ENCODE data around the gene VSTM2B. TPM values are rescaled to one million over a fixed set of nuclear protein-coding genes. Genes with fewer than 3 reads are reported as not detected.

Gene VSTM2B
- polyA plus RNA-seq, 4 donors = 0.47 to 1.6 (median 0.65) TPM

DNA sequence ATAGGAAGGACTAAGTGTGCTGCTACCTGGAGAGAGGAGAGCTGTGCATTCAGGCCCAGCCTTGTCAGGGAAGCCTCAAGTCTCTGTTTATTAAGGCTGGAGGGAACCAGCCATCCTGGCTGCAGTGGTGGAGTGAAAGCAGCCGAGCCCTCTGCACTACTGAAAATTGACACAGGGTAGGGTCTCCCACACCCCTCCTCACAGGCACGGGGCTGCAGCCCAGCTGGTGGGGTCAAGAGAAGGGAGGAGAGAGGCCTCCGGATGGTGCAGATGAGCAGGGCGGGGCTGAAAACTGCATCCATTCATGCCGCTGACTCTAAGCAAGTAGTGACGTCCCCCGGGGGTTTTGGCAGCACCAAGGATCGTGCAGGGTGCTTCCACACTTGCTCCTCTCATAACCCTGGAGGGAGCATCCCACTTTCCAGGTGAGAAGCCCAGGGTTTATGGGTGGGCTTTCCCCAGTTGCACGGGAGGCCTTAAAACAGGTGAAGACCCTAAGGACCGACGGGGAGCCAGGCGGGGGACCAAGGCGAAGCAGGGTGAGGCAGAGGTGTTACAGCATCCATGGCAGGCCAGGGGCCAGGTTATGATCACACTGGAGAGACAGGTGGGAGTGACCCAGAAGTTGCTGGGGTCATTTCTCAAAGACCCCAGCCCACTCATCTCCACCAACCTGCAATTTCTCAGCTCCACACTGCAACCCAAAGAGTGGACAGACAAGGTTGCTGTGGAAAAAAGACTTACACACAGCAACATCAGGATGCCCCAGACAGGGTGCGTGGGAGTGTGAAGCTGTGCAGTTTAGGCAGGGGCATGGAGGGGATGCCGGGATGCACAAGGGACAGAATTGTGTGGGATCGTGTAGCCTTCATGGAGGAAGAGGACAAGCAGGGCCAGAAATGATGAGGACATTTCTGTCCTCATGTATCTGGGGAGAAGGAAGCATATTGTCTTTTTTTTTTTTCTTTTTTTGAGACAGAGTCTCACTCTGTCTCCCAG lies 36.8 kb downstream of the VSTM2B start:
- no peak for DNase-seq (ENCODE audit: low read depth in 4 of 4, low spot score in 3 of 4)

DNA sequence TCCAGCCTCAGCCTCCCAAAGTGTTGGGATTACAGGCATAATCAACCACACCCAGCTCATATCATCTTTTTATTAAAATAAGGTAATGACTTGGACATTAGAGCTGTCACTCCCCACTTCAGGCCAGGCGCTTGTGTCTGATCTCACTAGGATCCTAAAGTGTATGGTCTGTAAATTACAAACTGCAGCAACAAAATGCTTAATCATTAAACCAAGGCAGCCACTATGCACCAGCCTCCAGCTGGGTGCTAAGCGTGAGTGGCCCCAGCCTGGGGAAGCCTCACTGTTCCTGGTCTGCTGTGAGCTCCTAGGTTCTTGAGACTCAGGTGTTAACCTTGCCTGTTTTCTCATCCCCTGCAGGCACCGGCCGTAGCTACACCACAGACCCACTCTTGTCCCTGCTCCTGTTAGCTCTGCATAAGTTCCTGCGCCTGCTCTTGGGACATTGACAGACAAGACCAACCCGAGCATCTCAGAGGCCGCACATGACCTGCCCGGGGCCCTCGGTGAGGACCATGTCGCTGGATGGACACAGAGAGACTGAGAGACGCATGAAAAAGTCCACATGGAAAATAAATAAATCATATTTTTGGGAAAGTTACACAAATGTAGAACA lies 37.8 kb downstream of the VSTM2B start:
- no peak for DNase-seq (ENCODE audit: low read depth in 4 of 4, low spot score in 3 of 4)

DNA sequence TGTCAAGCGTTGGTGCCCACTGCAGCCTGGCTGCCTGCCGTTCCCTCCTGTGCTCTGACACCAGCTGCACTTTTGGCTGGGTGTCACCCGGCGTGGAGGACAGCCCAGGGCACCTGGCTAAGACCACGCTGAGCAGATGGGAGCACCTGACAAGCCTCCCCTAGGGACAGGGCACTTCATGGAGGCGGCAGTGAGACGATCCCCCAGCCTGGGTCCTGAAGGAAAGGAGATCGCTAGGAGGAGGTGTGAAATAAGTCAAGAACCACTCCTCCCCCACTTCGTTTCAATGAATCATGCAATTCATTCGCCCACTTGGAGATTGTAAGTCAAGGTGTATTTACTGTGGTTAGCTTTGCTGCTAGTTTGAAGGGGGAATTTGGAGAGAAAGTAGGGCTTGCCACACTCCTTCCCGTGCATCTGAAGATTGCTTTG lies 38.8 kb downstream of the VSTM2B start:
- no peak for DNase-seq (ENCODE audit: low read depth in 4 of 4, low spot score in 3 of 4)

DNA sequence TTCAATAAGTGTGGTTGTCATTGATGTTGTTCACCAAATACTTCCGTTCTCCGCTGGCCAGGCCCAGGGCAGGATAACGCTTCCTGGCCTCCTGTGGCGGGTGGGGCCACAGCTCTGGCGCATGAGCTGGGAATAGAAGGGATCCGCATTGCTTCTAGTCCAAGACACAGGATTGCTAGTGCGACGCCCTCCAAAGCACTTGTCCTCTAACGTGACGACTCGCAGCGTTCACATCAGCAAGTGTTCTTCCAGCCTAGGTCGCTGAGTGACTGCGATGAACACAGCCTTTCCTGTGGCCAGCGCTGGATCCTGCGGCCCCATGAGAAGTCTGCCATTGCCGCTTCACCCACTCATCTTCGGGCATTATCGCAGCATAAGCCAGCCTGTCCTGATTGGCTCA lies 39.4 kb downstream of the VSTM2B start:
- DNase-seq (ENCODE audit: low read depth in 4 of 4, low spot score in 3 of 4) = no peak

DNA sequence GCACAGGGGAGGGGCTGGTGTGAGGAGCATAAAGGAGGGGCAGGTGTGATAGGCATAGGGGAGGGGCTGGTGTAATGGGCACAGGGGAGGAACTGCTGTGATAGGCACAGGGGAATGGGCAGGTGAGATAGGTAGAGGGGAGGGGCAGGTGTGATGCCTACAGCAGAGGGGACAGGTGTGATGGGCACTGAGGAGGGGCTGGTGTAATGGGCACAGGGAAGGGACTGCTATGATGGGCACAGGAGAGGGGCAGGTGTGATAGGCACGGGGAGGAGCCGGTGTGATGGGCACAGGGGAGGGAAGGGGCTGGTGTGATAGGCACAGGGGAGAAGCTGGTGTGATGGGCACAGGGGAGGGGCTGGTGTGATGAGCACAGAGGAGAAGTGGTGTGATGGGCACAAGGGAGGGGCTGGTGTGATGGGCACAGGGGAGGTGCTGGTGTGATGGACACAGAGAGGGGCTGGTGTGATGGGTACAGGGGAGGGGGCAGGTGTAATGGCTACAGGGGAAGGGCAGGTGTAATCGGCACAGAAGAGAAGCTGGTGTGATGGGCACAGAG lies 40.8 kb downstream of the VSTM2B start:
- no peak for DNase-seq (ENCODE audit: low read depth in 4 of 4, low spot score in 3 of 4)

DNA sequence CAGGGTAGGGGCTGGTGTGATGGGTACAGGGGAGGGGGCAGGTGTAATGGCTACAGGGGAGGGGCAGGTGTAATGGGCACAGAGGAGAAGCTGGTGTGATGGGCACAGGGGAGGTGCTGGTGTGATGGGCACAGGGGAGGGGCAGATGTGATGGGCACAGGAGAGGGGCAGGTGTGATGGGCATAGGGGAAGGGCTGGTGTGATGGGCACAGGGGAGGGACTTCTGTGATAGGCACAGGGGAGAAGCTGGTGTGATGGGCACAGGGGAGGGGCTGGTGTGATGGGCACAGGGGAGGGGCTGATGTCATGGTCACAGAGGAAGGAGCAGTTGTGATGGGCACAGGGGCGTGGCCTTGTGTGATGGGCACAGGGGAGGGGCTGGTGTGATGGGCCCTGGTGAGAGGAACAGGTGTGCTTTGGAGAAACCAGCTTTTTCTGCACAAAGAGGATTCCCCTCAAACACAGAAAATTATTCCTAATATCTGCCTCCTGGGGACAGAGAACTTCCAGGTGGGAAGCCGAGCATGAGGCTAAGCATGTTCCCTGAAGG lies 41.6 kb downstream of the VSTM2B start:
- no peak for DNase-seq (ENCODE audit: low read depth in 4 of 4, low spot score in 3 of 4)

DNA sequence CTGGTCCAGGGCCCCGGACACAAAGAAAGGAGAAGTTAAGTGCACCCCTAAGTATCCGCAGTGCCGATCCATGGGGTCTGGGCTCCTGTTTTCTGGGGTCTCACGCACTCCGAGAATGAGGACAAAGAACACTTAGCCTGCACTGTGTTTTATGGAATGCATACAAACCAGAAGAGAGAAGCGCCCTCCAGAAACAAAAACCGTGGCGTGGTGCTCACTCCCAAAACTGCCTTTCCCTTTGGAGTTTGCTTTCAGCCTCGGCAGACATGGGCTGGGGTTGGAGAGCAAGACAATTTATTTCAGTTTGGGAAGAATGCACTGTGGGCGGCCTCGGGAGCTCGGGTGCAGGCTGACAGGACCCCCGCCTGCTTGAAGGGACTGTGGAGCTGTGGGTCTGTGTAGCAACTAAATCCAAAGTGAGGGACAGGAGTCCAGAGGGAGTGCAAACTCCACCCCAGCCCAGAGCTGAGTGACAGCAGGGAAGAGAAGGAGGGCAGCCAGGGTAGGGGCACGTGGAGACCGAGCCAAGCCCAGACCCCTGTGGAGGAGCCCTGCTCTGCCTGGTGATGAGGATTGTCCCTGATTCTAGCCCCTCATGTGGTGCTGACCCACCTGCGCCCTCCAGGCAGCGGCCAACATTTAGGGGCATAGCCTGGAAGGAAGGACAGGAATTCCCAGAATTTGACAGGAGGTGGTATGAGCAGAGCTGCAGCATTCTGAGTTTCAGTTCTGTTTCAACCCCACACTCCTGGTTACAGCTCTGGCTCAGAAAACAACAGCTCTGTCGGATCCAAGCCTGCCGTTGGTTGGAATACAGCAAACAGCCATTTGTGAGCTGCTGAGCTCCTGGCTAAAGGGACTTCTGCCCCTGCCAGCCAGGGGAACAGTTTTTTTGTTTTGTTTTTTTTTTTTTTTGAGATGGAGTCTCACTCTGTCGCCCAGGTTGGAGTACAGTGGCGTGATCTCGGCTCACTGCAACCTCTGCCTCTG lies 42.5 kb downstream of the VSTM2B start:
- DNase-seq (ENCODE audit: low read depth in 4 of 4, low spot score in 3 of 4) = no peak

DNA sequence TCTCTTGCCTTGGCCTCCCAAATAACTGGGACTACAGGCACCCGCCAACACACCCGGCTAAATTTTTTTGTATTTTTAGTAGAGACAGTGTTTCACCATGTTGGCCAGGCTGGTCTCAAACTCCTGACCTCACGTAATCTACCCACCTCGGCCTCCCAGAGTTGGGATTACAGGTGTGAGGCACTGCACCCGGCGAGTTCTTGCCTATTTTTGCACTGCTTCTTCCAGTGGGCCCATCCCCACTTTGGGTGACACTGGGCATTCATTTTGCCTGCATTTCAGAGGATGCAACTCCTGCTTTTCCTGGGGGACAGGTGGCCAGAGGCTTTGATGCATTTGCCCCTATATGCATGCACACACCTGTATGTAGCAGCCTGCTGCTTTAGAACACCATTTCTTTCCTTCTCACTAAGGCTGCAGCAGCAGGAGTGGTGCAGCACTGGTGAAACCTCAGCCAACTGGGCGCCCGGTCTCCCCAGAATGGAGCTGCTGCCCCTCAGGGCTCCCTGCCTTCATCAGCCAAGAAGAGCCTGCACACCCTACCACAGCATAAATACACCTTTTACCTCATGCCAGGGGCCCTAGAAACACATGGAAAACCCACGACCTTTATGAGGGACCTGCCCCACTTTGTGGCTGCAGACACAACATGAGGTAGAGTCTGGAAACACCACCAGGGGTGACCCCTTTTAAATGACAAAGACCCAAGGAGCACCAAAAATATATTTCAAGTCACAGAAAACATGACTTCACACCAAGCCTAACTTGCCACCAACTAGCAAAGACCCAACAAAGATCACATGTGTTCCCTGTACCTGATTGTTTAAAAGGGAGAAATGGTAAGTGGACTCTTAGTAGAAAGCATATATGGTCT lies 43.5 kb downstream of the VSTM2B start:
- no peak for DNase-seq (ENCODE audit: low read depth in 4 of 4, low spot score in 3 of 4)

DNA sequence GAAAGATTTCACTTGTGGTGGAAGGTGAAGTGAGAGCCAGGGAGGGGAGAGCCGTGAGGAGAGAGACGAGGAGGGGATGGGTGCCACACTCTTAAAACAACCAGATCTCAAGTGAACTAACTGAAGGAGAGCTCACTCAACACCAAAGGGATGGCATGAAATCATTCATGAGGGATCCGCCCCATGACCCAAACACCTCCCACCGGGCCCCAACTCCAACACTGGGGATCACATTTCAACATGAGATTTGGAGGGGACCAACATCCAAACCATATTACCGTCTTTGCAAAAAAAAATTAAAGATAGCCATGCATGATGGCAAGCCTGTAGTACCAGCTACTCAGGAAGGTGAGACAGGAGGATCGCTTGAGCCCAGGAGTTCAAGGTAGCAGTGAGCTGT lies 45.4 kb downstream of the VSTM2B start:
- DNase-seq (ENCODE audit: low read depth in 4 of 4, low spot score in 3 of 4) = no peak

DNA sequence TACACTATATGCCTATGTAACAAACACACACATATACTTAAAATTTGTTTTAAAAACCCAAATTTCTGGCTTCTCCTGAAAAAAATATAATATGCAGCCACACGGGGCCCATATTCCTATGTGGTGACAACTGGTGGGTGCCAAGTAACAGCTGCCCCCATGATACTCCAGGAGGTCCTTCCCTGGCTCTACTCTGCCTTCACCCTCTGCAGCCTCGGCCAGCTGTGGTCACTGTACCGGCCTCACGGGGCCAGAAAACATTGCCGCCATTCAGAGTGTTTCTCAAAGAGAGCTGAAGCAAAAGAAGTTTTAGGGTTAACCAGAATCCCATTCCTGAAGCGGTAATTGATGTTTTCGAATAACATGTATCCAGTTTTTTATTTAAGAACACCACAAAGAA lies 47.7 kb downstream of the VSTM2B start:
- no peak for DNase-seq (ENCODE audit: low read depth in 4 of 4, low spot score in 3 of 4)

DNA sequence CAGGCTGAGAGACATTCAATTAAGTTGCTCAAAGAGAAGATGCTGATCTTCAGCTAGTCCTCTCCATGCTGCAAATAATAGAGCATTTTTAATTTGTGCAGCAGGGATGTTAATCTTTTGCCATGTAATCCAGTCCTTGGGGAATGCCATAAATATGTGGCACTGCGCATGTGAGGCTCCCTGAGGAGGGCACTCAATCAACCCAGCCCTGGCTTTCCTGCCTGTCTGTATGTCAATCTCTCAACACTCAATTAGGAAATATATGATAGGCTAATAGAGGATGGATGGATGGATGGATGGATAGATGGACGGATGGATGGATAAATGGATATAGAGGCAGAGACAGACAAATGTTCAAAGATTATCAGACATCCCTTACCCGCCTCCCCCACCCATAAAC lies 48.7 kb downstream of the VSTM2B start:
- no peak for DNase-seq (ENCODE audit: low read depth in 4 of 4, low spot score in 3 of 4)

DNA sequence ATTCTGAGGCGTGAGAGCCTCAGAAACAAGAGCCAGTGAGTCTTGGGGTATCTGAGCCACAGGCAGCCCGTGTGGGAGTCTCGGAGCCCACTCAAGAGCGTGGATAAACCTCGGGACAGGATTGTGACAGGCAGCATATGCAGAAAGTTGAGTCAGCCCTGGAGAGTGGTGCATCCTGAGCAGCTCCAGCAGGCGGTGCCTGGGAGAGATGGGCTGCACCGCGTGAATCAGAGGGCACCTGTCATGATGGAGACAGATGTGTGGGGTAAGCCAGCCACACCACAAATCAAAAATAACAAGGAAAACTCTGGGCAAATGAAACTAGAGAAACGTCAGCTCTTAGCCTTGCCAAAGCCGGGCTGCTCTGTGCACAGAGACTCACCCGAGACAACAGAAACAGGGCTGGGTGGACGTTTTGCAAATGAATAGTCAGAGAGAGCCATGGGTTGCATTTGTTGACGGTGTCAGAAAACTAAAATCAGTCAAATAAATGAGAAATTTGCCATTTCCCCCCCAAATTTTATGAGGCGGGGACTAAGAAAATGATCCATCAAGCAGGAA lies 50.3 kb downstream of the VSTM2B start:
- no peak for DNase-seq (ENCODE audit: low read depth in 4 of 4, low spot score in 3 of 4)

DNA sequence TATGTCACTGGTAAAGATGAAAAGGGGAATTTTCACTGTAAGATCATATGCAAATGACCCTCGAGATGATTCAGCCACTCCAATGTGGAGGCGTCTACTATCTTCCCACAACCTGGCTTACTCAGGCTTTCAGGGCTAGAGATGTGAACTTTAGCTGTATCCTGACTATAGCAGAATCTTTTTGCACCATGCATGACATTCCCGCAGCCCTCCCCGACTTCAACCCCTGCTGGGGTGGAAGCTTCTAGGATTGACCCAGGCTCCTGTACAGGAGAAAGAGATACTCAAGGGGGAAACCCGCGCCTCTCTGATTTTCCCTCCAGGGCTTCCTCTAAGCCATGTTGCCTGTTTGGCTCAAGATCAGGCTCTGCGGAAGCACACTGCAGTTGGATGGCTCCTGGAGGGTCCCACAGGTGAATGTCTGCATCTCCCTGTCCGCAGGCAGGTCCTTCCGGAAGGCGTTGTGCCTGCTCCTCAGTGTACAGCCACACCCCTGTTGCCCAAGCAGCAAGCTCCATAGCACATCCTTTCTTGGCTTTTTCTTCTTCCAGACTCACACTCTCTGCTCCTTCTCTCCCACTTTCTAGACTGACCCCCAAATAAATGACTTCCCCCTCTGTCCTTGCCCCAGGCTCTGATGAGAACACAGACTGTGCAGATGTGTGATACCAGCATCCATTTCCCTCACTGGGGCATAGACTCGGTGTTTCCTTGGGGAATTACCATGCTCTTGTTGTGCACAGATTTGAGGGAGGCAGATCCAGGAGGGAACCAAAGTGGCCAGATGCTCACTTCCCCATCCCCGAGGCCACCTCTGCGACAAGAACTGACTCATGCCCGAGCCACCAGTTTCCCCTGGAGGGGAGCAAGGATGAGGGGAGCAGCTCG lies 51.2 kb downstream of the VSTM2B start:
- DNase-seq (ENCODE audit: low read depth in 4 of 4, low spot score in 3 of 4) = no peak

DNA sequence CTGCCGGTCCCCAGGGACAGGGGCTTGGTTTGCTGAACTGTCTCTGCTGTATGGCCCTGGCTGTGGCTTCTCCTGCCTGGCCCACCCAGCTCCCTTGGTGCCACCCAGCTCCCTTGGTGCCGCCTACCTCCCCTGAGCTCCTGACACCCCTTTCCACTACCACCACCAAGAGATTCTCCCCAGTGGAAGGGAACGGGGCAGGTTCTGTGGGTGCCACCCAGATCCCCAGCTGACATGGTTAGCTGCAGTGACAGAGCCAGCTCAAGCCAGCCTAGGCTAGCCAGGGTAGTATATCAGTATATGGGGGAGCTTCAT lies 51.8 kb downstream of the VSTM2B start:
- no peak for DNase-seq (ENCODE audit: low read depth in 4 of 4, low spot score in 3 of 4)

DNA sequence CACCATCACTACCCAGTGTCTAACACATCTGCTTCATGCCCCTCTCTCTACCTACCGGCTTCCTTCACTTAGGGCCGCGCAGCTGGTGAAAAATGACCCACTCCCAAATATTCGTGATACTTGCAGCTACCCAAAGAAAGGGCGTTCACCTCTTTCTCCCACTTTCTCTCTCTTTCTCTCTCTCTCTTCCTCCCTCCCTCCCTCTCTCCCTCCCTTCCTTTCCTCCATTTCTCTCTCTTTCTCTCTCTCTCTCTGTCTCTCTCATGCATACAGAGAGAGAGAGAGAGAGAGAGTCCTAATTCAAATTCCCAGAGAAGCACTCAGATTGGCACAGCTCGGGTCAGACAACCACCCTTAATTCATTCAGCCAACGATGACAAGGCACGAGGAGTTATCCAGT lies 52.6 kb downstream of the VSTM2B start:
- no peak for DNase-seq (ENCODE audit: low read depth in 4 of 4, low spot score in 3 of 4)

DNA sequence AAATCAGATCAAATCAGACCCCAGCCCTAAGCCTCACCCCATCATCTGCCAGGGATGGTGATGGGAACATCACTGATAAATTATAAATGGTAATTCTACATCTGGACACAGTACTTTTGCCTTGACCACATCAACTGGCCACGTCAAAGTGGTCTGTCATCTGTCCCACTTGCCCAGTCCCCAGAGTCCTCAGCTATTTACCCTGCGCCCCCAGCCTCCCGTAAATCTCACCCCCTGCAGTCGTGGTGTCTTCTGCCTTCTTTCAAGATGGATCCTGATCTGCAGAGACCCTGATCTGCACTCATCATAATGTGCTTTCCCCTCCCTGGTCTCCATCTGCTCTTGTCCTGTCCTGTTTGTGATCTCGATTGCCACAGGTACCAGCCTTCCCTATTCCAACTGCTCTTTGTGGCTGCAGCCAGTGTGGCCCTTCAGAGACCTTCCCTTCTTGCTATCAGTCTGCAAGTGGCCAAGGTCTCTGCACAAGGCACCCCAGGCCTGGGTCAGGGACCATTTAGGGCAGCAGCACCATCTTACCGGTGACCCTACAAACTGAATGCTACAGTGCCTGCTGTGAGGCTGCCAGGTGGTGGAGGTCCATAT lies 53.6 kb downstream of the VSTM2B start:
- no peak for DNase-seq (ENCODE audit: low read depth in 4 of 4, low spot score in 3 of 4)

DNA sequence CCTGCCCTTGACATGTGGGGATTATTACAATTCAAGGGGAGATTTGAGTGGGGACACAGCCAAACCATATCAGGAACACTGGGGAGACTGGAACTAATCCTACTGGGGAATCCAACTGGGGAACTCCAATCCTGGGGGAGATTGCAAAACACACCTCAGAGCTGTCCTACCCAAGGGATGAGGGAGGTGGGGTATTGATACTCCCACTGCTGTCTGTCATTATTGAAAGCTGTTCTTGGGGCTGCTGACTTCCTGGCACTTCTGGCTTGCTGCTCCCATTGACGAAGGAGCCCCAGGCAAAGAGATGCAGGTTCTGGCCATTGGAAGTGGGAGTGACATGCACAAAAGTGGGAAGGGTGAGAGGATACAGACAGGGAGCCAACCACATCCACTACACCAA lies 55.6 kb downstream of the VSTM2B start:
- no peak for DNase-seq (ENCODE audit: low read depth in 4 of 4, low spot score in 3 of 4)
